HepG2 (cell line): ENCODE data around the gene ARHGAP15. TPM values are rescaled to one million over a fixed set of nuclear protein-coding genes. Genes with fewer than 3 reads are reported as not detected.
A peak's percentile ranks its signal among the peaks of the same experiment; 100 is the strongest.

ENCODE experiments used
- ATAC-seq: fragments of 200-7000 bp; cut with Tn5 transposase; 3 replicates; pipeline ENCODE4 v1.9.1; 2020; ENCODE audit warnings: mild to moderate bottlenecking, moderate library complexity
- BruUV-seq: library from RNA; stranded (reverse); fragments of 400-500 nt; replicated peaks from 2 replicates; lab custom pipeline; 2021; lab: Mats Ljungman, UMichigan
- CTCF ChIA-PET: fragments of 300-600 bp; formaldehyde crosslinking; extraction: SDS; loops from one replicate; lab custom pipeline; 2021; ENCODE audit warnings: low total read pairs, inconsistent platforms, low intra/inter-chr PET ratio; lab: Yijun Ruan, JAX
- POLR2A ChIA-PET: fragments of 350-600 bp; sonication (Branson Sonifier 250); formaldehyde crosslinking; loops from one replicate; lab custom pipeline; 2020; ENCODE audit warnings: antibody characterized with exemption, inconsistent platforms; lab: Yijun Ruan, JAX
- DNase-seq: peaks from one replicate; pipeline ENCODE4 v3.0.0-alpha.2; 2015; ENCODE audit warnings: low spot score
- FAIRE-seq: peaks from 3 replicates; lab custom pipeline; 2011; peaks lifted over from hg19 to GRCh38; lab: Jason Lieb, UNC
- H2AFZ ChIP-seq: one replicate; pipeline ENCODE4 v1.6.1; 2011; ENCODE audit warnings: low read length, inconsistent platforms
- H3K27ac ChIP-seq: fragments of 300-600 bp; 3 replicates; pipeline ENCODE4 v1.8.0; 2011; ENCODE audit warnings: mixed run types, mild to moderate bottlenecking, mixed read lengths, low read length, inconsistent platforms; ENCODE audit not compliant: insufficient read depth; ENCODE audit errors: extremely low read length
- H3K27me3 ChIP-seq, 2 experiments: fragments of 200-600 bp in 1 of 2; 2 replicates in 1 of 2; 3 replicates in 1 of 2; pipeline versions ENCODE4 v1.6.0 to v1.8.0; 2011; ENCODE audit warnings: low read length in 2 of 2, mild to moderate bottlenecking in 2 of 2, moderate library complexity in 2 of 2, inconsistent platforms in 1 of 2; ENCODE audit not compliant: insufficient read depth in 2 of 2, control insufficient read depth in 1 of 2
- H3K36me3 ChIP-seq, 2 experiments: fragments of 200-600 bp in 1 of 2; replicated peaks in 1 of 2; 2 replicates in 1 of 2; 3 replicates in 1 of 2; pipeline versions ENCODE4 v1.5.1 to v1.8.0; 2011; ENCODE audit warnings: low read length in 2 of 2, inconsistent platforms in 1 of 2; ENCODE audit not compliant: insufficient read depth in 2 of 2, control insufficient read depth in 1 of 2
- H3K4me1 ChIP-seq: 2 replicates; pipeline ENCODE4 v1.5.1; 2012; ENCODE audit warnings: low read length, inconsistent platforms; ENCODE audit not compliant: insufficient read depth
- H3K4me2 ChIP-seq: 2 replicates; pipeline ENCODE4 v1.6.0; 2011; ENCODE audit warnings: low read depth, low read length, inconsistent platforms
- H3K4me3 ChIP-seq, 3 experiments: fragments of 200-600 bp in 1 of 3; sonication (generic), shearing (Covaris generic) in 1 of 3; replicated peaks in 1 of 3; 2 replicates each; pipeline ENCODE4 v1.5.1; 2011 to 2016; ENCODE audit warnings: low read length in 3 of 3, inconsistent platforms in 2 of 3, low read depth in 2 of 3, mild to moderate bottlenecking in 2 of 3, control low read depth in 1 of 3, mixed read lengths in 1 of 3; ENCODE audit not compliant: insufficient read depth in 1 of 3
- H3K79me2 ChIP-seq: one replicate; pipeline ENCODE4 v1.6.1; 2011; ENCODE audit warnings: low read length, inconsistent platforms; ENCODE audit not compliant: insufficient read depth
- H3K9ac ChIP-seq: 2 replicates; pipeline ENCODE4 v1.6.0; 2011; ENCODE audit warnings: mild to moderate bottlenecking, low read depth, low read length, inconsistent platforms; ENCODE audit not compliant: insufficient read depth
- H3K9me3 ChIP-seq: 2 replicates; pipeline ENCODE4 v1.5.1; 2012; ENCODE audit warnings: mild to moderate bottlenecking, low read length
- H4K20me1 ChIP-seq: 2 replicates; pipeline ENCODE4 v1.6.0; 2011; ENCODE audit warnings: inconsistent platforms, mild to moderate bottlenecking, low read length, moderate library complexity; ENCODE audit not compliant: insufficient read depth
- BRD4 ChIP-seq: sonication (generic); formaldehyde crosslinking; IDR thresholded peaks from 2 replicates; pipeline ENCODE4 v1.4.0; 2020; ENCODE audit warnings: missing genetic modification reagents
- FOXA3 ChIP-seq: IDR thresholded peaks from 2 replicates; pipeline ENCODE4 v1.6.1; 2016; ENCODE audit warnings: missing genetic modification reagents, missing compliant biosample characterization
- GATAD2A ChIP-seq: IDR thresholded peaks from 2 replicates; pipeline ENCODE4 v1.6.1; 2016
- GRHL1 ChIP-seq: sonication (generic); formaldehyde crosslinking; conservative IDR thresholded peaks from 2 replicates; pipeline ENCODE4 v1.8.0; 2022; ENCODE audit warnings: missing genetic modification reagents
- ZNF138 ChIP-seq: sonication (generic); formaldehyde crosslinking; IDR thresholded peaks from 2 replicates; pipeline ENCODE4 v1.5.0; 2020; ENCODE audit warnings: mild to moderate bottlenecking, low read depth, missing genetic modification reagents
- ZNF276 ChIP-seq: sonication (generic); formaldehyde crosslinking; IDR thresholded peaks from 2 replicates; pipeline ENCODE4 v1.4.0; 2020; ENCODE audit warnings: mild to moderate bottlenecking, low read depth, missing genetic modification reagents
- WGBS: methylation state at CpG from one replicate; pipeline ENCODE4 v1.1.6; 2017; ENCODE audit warnings: low lambda C conversion rate; 5-methylcytosine and 5-hydroxymethylcytosine counted together
- in situ Hi-C: cut with HindIII; loops from 2 replicates; pipeline ENCODE4 v1.10.0; 2017; ENCODE audit warnings: low pct_unique_long_range_greater_than_20kb; ENCODE audit not compliant: extremely low pct_ligation_motif_present
- intact Hi-C: fragments of 100-400 bp; cut with micrococcal nuclease; formaldehyde crosslinking; loops from one replicate; pipeline ENCODE4 v1.10.0; 2022; ENCODE audit not compliant: unreplicated experiment
- polyA plus RNA-seq, 8 experiments: library from polyadenylated mRNA; depleted of rRNA in 3 of 8; stranded (reverse) in 7 of 8; unstranded in 1 of 8; fragments of >200 nt; fragmentation: Illumina TruSeq in 4 of 8; extraction: Trizol in 4 of 8; gene quantifications; 2 replicates each; pipeline versions ENCODE4 v1.2.1 to v1.2.3, GENCODE V29; 2011 to 2016; ENCODE audit warnings: low read depth in 4 of 8, missing spikeins in 1 of 8, mixed read lengths in 1 of 8; ENCODE audit not compliant: insufficient read depth in 1 of 8
- total RNA-seq, 5 experiments: library from RNA; depleted of rRNA; stranded (reverse); fragments of >200 nt; fragmentation: Illumina TruSeq; extraction: Trizol; gene quantifications; 2 replicates each; pipeline ENCODE4 v1.2.3, GENCODE V29; 2016; ENCODE audit warnings: low read depth in 1 of 5

Gene ARHGAP15
- total and polyA plus RNA-seq, 2 of the 13 experiments (the other 11 are each of a cell fraction or from before 2014, with no cell fraction given) = 0.04 TPM; not detected in 1

GRCh38 chr2:143333168-143333791 is 204.1 kb downstream of the ARHGAP15 start:
- Histone ChIP-seq H3K4me2 (no peak overlapping the region), H2AFZ (no peak overlapping the region), H3K9me3 (no peaks in the 10 kb centered on the region), H3K4me3 (no peak overlapping the region), H3K4me1 (0 out of 2 replicates have a peak, but pooled peaks cover 7% of the 10 kb centered on the region), H3K79me2 (no peaks in the 10 kb centered on the region)
- in situ Hi-C loops (no loop called here), intact Hi-C loops (no loop called here)
- 9% methylated on average over 9 of the region's 9 CpGs for WGBS
- TF ChIP-seq ZNF138 (CRISPR knock-in tag) = no peak
- TF ChIP-seq ZNF276 (CRISPR knock-in tag) = no peak
- 0 out of 2 replicates have a peak, but pooled peaks have one; percentile 11 for TF ChIP-seq FOXA3 (CRISPR knock-in tag)
- TF ChIP-seq, all 625 proteins: peak for 1
- Histone ChIP-seq H3K27me3 (no peaks in the 10 kb centered on the region; a peak in 1 of 5 replicates), H3K9ac (no peak overlapping the region), H4K20me1 (no peaks in the 10 kb centered on the region), H3K36me3 (no peaks in the 10 kb centered on the region), H3K27ac (no peak overlapping the region)
- CTCF ChIA-PET = no interaction called here
- no peak for FAIRE-seq
- no peak; the same call in 2 of the 3 replicates for ATAC-seq
- BruUV-seq = no TSS peak
- POLR2A ChIA-PET = no interaction called here
- peak; percentile 3 for DNase-seq

- ATAC-seq (no peak), FAIRE-seq (no peak), DNase-seq (no peak)
- Histone ChIP-seq H3K27me3 (no peaks in the 10 kb centered on the region; a peak in 1 of 5 replicates), H3K9ac (no peak overlapping the region), H3K4me2 (no peak overlapping the region), H3K27ac (no peak overlapping the region), H3K9me3 (no peaks in the 10 kb centered on the region), H3K36me3 (no peaks in the 10 kb centered on the region), H3K79me2 (no peaks in the 10 kb centered on the region), H3K4me1 (0 out of 2 replicates have a peak, but pooled peaks cover 7% of the 10 kb centered on the region), H2AFZ (no peak overlapping the region), H3K4me3 (no peak overlapping the region), H4K20me1 (no peaks in the 10 kb centered on the region)
- intact Hi-C loops = no loop called here
- ChIA-PET POLR2A (no interaction called here), CTCF (no interaction called here)
- WGBS = 0% methylated on average over 1 of the region's 1 CpG
- BruUV-seq = no TSS peak
- TF ChIP-seq GRHL1 (CRISPR knock-in tag) (no peak), BRD4 (CRISPR knock-in tag) (no peak), GATAD2A (CRISPR knock-in tag) (no peak)
- TF ChIP-seq, all 625 proteins: peak for 0
- in situ Hi-C loops = no loop called here
These were observed 204.6 kb downstream of the ARHGAP15 start for GRCh38 chr2:143333847-143334246.
